ENCODE data around the gene PLAC8.

The PLAC8 gene

DNA sequence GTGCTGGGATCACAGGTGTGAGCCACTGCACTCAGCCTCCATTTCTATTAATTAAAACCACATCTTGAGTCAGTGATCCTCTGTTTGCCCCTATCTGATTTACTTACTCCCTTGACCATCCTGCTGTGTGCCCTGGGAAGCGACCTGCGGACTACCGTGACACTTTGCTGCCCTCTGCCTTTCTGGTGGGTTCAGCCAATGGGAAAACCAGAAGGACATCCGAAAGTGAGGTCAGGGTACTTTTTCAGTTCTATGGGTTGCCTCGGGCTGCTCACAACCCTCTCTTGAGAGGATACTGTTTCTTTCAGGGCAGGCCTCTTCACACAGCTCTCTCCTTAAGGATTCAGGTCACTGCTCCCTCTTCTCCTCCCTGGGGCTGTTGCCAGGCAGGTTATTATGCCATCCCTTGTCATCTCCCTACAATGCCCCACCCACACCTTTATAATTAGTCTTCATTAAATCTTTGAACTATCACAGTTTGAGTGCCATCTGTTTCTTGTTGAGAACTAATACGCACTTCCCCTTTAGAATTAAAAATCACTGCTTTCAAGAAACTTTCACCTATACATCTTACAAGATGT, 21.4 kb downstream of the PLAC8 start (continued):
- TF ChIP-seq, protein P1, sequence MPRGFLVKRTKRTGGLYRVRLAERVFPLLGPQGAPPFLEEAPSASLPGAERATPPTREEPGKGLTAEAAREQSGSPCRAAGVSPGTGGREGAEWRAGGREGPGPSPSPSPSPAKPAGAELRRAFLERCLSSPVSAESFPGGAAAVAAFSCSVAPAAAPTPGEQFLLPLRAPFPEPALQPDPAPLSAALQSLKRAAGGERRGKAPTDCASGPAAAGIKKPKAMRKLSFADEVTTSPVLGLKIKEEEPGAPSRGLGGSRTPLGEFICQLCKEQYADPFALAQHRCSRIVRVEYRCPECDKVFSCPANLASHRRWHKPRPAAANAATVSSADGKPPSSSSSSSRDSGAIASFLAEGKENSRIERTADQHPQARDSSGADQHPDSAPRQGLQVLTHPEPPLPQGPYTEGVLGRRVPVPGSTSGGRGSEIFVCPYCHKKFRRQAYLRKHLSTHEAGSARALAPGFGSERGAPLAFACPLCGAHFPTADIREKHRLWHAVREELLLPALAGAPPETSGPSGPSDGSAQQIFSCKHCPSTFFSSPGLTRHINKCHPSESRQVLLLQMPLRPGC (tag by site-specific recombination; IDR thresholded peaks at IDR 0.05): no peak
- TF ChIP-seq ZNF10 (tag by site-specific recombination; IDR thresholded peaks at IDR 0.05): no peak
- no peak for TF ChIP-seq ZNF433 (tag by site-specific recombination; IDR thresholded peaks at IDR 0.05; ENCODE audit: low read depth)
- no peak for TF ChIP-seq HOXD13 (CRISPR knock-in tag; IDR thresholded peaks at IDR 0.05; ENCODE audit: borderline replicate concordance)
- TF ChIP-seq GLI2 (tag by site-specific recombination; IDR thresholded peaks at IDR 0.05; ENCODE audit: borderline replicate concordance, low read depth): no peak
- TF ChIP-seq, protein P2, sequence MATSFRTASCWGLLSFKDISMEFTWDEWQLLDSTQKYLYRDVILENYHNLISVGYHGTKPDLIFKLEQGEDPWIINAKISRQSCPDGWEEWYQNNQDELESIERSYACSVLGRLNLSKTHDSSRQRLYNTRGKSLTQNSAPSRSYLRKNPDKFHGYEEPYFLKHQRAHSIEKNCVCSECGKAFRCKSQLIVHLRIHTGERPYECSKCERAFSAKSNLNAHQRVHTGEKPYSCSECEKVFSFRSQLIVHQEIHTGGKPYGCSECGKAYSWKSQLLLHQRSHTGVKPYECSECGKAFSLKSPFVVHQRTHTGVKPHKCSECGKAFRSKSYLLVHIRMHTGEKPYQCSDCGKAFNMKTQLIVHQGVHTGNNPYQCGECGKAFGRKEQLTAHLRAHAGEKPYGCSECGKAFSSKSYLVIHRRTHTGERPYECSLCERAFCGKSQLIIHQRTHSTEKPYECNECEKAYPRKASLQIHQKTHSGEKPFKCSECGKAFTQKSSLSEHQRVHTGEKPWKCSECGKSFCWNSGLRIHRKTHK (tag by site-specific recombination; IDR thresholded peaks at IDR 0.05): no peak
- TF ChIP-seq, protein P3, sequence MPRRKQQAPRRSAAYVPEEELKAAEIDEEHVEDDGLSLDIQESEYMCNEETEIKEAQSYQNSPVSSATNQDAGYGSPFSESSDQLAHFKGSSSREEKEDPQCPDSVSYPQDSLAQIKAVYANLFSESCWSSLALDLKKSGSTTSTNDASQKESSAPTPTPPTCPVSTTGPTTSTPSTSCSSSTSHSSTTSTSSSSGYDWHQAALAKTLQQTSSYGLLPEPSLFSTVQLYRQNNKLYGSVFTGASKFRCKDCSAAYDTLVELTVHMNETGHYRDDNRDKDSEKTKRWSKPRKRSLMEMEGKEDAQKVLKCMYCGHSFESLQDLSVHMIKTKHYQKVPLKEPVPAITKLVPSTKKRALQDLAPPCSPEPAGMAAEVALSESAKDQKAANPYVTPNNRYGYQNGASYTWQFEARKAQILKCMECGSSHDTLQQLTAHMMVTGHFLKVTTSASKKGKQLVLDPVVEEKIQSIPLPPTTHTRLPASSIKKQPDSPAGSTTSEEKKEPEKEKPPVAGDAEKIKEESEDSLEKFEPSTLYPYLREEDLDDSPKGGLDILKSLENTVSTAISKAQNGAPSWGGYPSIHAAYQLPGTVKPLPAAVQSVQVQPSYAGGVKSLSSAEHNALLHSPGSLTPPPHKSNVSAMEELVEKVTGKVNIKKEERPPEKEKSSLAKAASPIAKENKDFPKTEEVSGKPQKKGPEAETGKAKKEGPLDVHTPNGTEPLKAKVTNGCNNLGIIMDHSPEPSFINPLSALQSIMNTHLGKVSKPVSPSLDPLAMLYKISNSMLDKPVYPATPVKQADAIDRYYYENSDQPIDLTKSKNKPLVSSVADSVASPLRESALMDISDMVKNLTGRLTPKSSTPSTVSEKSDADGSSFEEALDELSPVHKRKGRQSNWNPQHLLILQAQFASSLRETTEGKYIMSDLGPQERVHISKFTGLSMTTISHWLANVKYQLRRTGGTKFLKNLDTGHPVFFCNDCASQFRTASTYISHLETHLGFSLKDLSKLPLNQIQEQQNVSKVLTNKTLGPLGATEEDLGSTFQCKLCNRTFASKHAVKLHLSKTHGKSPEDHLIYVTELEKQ (tag by site-specific recombination; IDR thresholded peaks at IDR 0.05; ENCODE audit: borderline replicate concordance): no peak
- TF ChIP-seq ZNF2 (tag by site-specific recombination; IDR thresholded peaks at IDR 0.05): no peak

DNA sequence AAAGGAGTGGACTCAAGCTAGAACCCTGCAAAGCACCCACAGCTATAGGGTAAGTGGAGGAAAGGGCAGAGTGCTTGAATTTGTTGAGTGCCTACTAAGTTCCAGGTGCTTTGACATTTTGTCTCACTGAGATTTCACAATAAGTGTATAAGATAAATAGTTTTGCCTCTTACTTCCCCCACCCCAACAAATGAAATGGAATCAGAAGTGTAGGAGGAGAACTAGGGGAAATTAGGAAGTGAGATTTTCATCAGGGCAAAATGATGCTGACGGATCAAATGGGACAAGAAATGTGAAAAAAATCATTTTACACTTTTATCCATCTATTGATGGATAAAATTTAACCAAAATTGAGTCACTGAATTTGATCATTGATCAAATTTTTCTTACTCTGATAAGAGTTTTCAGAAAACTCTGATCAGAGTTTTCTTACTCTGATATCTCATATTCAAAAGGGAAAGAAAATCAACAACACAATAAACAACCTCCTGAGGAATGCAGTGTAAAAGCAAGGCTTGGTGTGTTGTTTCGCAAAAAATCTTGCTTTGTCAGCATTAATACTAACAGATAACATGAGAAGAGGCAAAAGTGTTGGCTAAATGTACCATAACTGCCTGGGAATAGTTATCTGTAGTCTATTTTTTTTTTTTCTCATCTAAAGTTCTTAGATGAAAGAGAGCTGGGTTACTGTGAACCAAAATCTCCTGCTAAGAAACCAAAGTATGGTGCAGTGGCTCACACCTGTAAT, 24.9 kb downstream of the PLAC8 start:
- Histone ChIP-seq H3K36me3 (ENCODE audit: control insufficient read depth in 2 of 2, insufficient read depth in 1 of 2, low read length in 2 of 2) (no peaks in the 10 kb centered on the region), H3K27ac (ENCODE audit: extremely low read depth, low read depth, low read length) (no peak overlapping the region), H3K4me3 (ENCODE audit: low read depth, low read length) (no peak overlapping the region), H3K4me1 (ENCODE audit: control insufficient read depth, insufficient read depth, low read length) (no peaks in the 10 kb centered on the region), H3K9me3 (ENCODE audit: control insufficient read depth, insufficient read depth, low read depth, low read length) (no peaks in the 10 kb centered on the region)
- ChIA-PET CTCF (no interaction called here), POLR2A (interaction anchor here (0.6 kb wide), 1 partner anchor 79 kb away, joined by 4 read pairs; the partner anchor contains the start of gene LIN54)
- TF ChIP-seq, protein P4, sequence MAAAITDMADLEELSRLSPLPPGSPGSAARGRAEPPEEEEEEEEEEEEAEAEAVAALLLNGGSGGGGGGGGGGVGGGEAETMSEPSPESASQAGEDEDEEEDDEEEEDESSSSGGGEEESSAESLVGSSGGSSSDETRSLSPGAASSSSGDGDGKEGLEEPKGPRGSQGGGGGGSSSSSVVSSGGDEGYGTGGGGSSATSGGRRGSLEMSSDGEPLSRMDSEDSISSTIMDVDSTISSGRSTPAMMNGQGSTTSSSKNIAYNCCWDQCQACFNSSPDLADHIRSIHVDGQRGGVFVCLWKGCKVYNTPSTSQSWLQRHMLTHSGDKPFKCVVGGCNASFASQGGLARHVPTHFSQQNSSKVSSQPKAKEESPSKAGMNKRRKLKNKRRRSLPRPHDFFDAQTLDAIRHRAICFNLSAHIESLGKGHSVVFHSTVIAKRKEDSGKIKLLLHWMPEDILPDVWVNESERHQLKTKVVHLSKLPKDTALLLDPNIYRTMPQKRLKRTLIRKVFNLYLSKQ (tag by site-specific recombination; IDR thresholded peaks at IDR 0.05; ENCODE audit: borderline replicate concordance): no peak
- TF ChIP-seq ZBTB17 (tag by site-specific recombination; IDR thresholded peaks at IDR 0.05): no peak
- TF ChIP-seq SETDB1 (IDR thresholded peaks at IDR 0.05; ENCODE audit: insufficient read length, low read length): no peak
- TF ChIP-seq, protein P5, sequence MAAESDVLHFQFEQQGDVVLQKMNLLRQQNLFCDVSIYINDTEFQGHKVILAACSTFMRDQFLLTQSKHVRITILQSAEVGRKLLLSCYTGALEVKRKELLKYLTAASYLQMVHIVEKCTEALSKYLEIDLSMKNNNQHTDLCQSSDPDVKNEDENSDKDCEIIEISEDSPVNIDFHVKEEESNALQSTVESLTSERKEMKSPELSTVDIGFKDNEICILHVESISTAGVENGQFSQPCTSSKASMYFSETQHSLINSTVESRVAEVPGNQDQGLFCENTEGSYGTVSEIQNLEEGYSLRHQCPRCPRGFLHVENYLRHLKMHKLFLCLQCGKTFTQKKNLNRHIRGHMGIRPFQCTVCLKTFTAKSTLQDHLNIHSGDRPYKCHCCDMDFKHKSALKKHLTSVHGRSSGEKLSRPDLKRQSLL (tag by site-specific recombination; IDR thresholded peaks at IDR 0.05): no peak
- TF ChIP-seq ZNF292 (tag by site-specific recombination; IDR thresholded peaks at IDR 0.05; ENCODE audit: borderline replicate concordance, low read depth): no peak
- no peak for TF ChIP-seq ZNF560 (tag by site-specific recombination; IDR thresholded peaks at IDR 0.05; ENCODE audit: borderline replicate concordance)
- no peak for TF ChIP-seq ZNF664 (tag by site-specific recombination; IDR thresholded peaks at IDR 0.05)
- TF ChIP-seq ZNF223 (tag by site-specific recombination; IDR thresholded peaks at IDR 0.05): no peak
- TF ChIP-seq ZNF169 (tag by site-specific recombination; IDR thresholded peaks at IDR 0.05): no peak
- TF ChIP-seq RBAK (tag by site-specific recombination; IDR thresholded peaks at IDR 0.05): no peak
- TF ChIP-seq, protein P6, sequence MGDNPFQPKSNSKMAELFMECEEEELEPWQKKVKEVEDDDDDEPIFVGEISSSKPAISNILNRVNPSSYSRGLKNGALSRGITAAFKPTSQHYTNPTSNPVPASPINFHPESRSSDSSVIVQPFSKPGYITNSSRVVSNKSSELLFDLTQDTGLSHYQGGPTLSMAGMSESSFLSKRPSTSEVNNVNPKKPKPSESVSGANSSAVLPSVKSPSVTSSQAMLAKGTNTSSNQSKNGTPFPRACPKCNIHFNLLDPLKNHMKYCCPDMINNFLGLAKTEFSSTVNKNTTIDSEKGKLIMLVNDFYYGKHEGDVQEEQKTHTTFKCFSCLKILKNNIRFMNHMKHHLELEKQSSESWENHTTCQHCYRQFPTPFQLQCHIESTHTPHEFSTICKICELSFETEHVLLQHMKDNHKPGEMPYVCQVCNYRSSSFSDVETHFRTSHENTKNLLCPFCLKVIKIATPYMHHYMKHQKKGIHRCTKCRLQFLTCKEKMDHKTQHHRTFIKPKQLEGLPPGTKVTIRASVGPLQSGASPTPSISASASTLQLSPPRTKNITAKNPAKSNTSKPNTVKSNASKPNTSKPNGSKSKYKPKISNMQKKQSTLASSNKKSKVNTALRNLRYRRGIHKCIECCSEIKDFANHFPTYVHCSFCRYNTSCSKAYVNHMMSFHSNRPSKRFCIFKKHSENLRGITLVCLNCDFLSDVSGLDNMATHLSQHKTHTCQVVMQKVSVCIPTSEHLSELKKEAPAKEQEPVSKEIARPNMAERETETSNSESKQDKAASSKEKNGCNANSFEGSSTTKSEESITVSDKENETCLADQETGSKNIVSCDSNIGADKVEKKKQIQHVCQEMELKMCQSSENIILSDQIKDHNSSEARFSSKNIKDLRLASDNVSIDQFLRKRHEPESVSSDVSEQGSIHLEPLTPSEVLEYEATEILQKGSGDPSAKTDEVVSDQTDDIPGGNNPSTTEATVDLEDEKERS (tag by site-specific recombination; IDR thresholded peaks at IDR 0.05): no peak
- TF ChIP-seq, protein P7, sequence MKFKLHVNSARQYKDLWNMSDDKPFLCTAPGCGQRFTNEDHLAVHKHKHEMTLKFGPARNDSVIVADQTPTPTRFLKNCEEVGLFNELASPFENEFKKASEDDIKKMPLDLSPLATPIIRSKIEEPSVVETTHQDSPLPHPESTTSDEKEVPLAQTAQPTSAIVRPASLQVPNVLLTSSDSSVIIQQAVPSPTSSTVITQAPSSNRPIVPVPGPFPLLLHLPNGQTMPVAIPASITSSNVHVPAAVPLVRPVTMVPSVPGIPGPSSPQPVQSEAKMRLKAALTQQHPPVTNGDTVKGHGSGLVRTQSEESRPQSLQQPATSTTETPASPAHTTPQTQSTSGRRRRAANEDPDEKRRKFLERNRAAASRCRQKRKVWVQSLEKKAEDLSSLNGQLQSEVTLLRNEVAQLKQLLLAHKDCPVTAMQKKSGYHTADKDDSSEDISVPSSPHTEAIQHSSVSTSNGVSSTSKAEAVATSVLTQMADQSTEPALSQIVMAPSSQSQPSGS (tag by site-specific recombination; IDR thresholded peaks at IDR 0.05; ENCODE audit: low read depth): no peak
- TF ChIP-seq ZXDB (tag by site-specific recombination; IDR thresholded peaks at IDR 0.05): no peak

Measured in HEK293 (cell line).